AG04450 (cell line): ENCODE data around the gene MAFG. TPM values are rescaled to one million over a fixed set of nuclear protein-coding genes. Genes with fewer than 3 reads are reported as not detected.

Source experiments
- CTCF ChIA-PET: fragments of 300-600, 350-600 bp; formaldehyde crosslinking; extraction: SDS; loops from one replicate; lab custom pipeline; 2022; ENCODE audit warnings: antibody characterized with exemption, inconsistent platforms; lab: Charles Lee
- POLR2A ChIA-PET: fragments of 350-600 bp; formaldehyde crosslinking; extraction: SDS; loops from one replicate; lab custom pipeline; 2021; ENCODE audit warnings: antibody characterized with exemption, inconsistent platforms; lab: Yijun Ruan, JAX
- DNase-seq: peaks from one replicate; pipeline ENCODE4 v3.0.0-alpha.2; 2011; ENCODE audit warnings: low read depth, low spot score
- H3K27ac ChIP-seq: one replicate; pipeline ENCODE4 v1.5.1; 2012; ENCODE audit warnings: low read depth, low read length, control low read depth
- H3K27me3 ChIP-seq: one replicate; pipeline ENCODE4 v1.6.0; 2012; ENCODE audit warnings: low read length; ENCODE audit not compliant: control insufficient read depth, insufficient read depth
- H3K4me3 ChIP-seq: 2 replicates; pipeline ENCODE4 v1.5.1; 2011; ENCODE audit warnings: mild to moderate bottlenecking, low read depth, low read length, control low read depth
- H3K9me3 ChIP-seq: 2 replicates; pipeline ENCODE4 v1.5.1; 2012; ENCODE audit warnings: low read length; ENCODE audit not compliant: control insufficient read depth, insufficient read depth
- CTCF ChIP-seq: IDR thresholded peaks from 2 replicates; pipeline ENCODE4 v1.5.1; 2011; ENCODE audit warnings: low read depth, low read length, control low read depth, inconsistent platforms
- polyA plus RNA-seq: library from polyadenylated mRNA; depleted of rRNA; stranded (reverse); fragments of >200 nt; gene quantifications from 2 replicates; pipeline ENCODE4 v1.2.3, GENCODE V29; 2011; rRNA removed

Gene MAFG
- polyA plus RNA-seq, 1 experiment = 17.7 TPM

- DNase-seq = peak; percentile 64
- peak overlapping the region; percentile 88 for H3K27ac ChIP-seq
- peak overlapping the region; percentile 81 for H3K4me3 ChIP-seq
- no peak for TF ChIP-seq CTCF
- POLR2A ChIA-PET = interaction anchor here (1.4 kb wide), 1 partner anchor 9 kb away, joined by 4 read pairs; no protein-coding TSS in a partner anchor
- H3K27me3 ChIP-seq = no peaks in the 10 kb centered on the region
- CTCF ChIA-PET = interaction anchor here (1.2 kb wide), 1 partner anchor 151 kb away, joined by 3 read pairs; no protein-coding TSS in a partner anchor
- no peaks in the 10 kb centered on the region; the same call in 1 of the 2 replicates for H3K9me3 ChIP-seq
Observed at GRCh38 chr17:81868674-81869220, 58.8 kb downstream of the MAFG start.

Other genes starting within 250 kb of the MAFG start
- gene ARL16, start 243.9 kb downstream of the MAFG start, polyA plus RNA-seq = 44.7 and 48.0 TPM in 2 replicates
- gene HGS, start 243.7 kb downstream of the MAFG start, polyA plus RNA-seq = 71.5 and 83.0 TPM in 2 replicates
- 52.1 and 69.2 TPM in 2 replicates for gene MRPL12, start 224.4 kb downstream of the MAFG start, polyA plus RNA-seq
- 3.3 and 4.1 TPM in 2 replicates for gene SLC25A10, start 215.5 kb downstream of the MAFG start, polyA plus RNA-seq
- not detected in 2 replicates for gene GCGR, start 123.6 kb downstream of the MAFG start, polyA plus RNA-seq
- 63.2 and 88.2 TPM in 2 replicates for gene MCRIP1, start 94.4 kb downstream of the MAFG start, polyA plus RNA-seq
- gene PPP1R27, start 92.7 kb downstream of the MAFG start, polyA plus RNA-seq = not detected in 2 replicates
- gene P4HB, start 67.2 kb downstream of the MAFG start, polyA plus RNA-seq = 158 and 342 TPM in 2 replicates
- gene ARHGDIA, start 56.4 kb downstream of the MAFG start, polyA plus RNA-seq = 62.2 and 78.6 TPM in 2 replicates
- gene ALYREF, start 36.1 kb downstream of the MAFG start, polyA plus RNA-seq = 57.7 and 57.8 TPM in 2 replicates
- 213 and 233 TPM in 2 replicates for gene ANAPC11, start 36.0 kb downstream of the MAFG start, polyA plus RNA-seq
- gene NPB, start 25.5 kb downstream of the MAFG start, polyA plus RNA-seq = 0.20 and 0.30 TPM in 2 replicates
- gene PCYT2, start 16.3 kb downstream of the MAFG start, polyA plus RNA-seq = 25.2 and 31.8 TPM in 2 replicates
- gene SIRT7, start 9.6 kb downstream of the MAFG start, polyA plus RNA-seq = 4.3 and 6.0 TPM in 2 replicates
- 103 and 154 TPM in 2 replicates for gene PYCR1, start 9.6 kb upstream of the MAFG start, polyA plus RNA-seq
- gene MYADML2, start 19.5 kb upstream of the MAFG start, polyA plus RNA-seq = not detected in 2 replicates
- gene NOTUM, start 33.5 kb upstream of the MAFG start, polyA plus RNA-seq = 0.04 TPM in 1 of 2 replicates, not detected in the other
- 7.1 and 8.8 TPM in 2 replicates for gene ASPSCR1, start 49.9 kb upstream of the MAFG start, polyA plus RNA-seq
- gene CENPX, start 95.1 kb upstream of the MAFG start, polyA plus RNA-seq = 32.5 and 42.2 TPM in 2 replicates
- gene LRRC45, start 95.6 kb upstream of the MAFG start, polyA plus RNA-seq = 3.4 and 4.0 TPM in 2 replicates
- 12.9 and 18.7 TPM in 2 replicates for gene RAC3, start 103.9 kb upstream of the MAFG start, polyA plus RNA-seq
- gene DCXR, start 110.0 kb upstream of the MAFG start, polyA plus RNA-seq = 35.5 and 55.6 TPM in 2 replicates
- gene RFNG, start 124.1 kb upstream of the MAFG start, polyA plus RNA-seq = 11.8 and 14.1 TPM in 2 replicates
- 63.1 and 94.3 TPM in 2 replicates for gene GPS1, start 124.2 kb upstream of the MAFG start, polyA plus RNA-seq
- 21.4 and 27.0 TPM in 2 replicates for gene DUS1L, start 138.1 kb upstream of the MAFG start, polyA plus RNA-seq
- 6.2 and 9.6 TPM in 2 replicates for gene FASN, start 170.5 kb upstream of the MAFG start, polyA plus RNA-seq